ENCODE results near the gene PADI6.
A peak's percentile ranks its signal among the peaks of the same experiment; 100 is the strongest.
"Not testable (repeated sequence)": the region's sequence is repeated elsewhere in the genome, so short reads cannot be mapped to it uniquely, and the experiment has no call there.

PADI6 gene

DNA sequence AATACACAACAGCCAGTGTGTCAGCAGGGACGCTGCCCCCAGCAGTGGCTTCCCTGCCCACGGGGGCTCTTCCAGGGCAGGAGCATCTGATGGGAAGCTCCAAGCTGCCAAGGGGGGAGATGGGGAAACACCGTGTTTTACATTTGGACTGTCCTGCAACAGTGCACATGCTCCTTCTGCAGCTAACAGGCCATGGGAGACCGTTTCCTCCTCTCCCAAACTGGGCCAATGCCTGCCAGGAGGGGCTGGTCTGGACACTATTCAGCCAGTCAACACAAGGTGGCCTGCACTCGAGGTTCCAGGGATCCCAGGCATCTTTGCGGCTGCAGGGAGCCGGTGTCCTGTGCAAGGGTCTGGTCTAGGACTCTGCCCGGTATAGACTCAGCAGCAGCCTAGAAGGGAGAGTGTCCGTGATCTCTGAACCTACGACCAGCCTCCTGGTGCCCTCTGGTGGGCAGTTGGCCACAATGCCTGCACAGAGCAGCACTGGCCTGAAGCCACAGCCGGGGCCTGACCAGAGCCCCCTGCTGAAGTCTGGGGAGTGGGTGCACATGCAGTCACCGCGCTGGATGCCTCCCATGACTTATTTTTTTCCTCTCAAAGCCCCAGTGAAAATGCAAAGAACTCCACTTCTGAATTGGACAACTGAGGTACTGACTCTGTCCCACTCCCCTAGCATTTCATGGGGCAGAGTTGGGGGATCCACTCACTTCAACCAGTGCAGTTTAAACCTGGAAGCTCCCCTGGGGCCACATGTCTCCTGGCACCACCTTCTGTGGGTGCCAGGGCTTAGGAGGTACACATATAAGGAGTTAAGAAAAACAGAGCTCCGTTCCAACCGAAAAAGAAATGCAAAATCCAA is 34.1 kb downstream of the PADI6 start:
- DNase-seq: peak; percentile 22 to 80

DNA sequence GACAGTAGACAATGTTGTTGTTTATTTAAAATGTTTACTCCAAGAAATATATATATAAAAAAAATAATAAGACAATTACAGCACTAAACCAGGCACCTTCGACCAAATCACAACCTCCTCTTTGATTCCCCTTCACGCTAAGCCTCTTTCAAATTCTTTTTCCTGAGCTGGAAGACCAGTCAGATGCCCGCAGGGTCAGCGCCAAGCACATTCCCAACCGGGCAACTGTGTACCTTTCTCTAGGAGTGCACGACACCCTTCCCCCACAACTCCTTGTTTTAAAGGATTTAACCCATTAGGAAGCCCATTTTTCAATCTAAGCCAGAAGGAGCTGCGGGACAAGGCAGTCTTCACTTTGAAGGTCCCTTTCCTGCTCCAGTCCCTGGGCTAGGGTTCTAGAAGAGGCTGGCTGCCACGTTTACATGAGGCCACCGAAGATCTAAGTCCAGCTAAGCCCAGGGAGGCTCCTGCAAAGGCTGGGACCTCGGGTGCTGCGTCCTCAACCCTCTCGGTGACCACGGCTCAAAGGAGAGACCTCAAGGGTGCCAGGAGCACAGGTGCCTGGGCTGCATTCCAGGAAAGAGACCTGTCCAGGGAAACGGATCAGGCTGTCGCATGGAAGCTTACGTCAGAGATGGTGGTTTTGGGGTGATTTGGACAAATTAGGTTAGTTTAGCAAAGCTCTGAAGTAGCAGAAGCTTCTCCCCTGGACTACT is 34.9 kb downstream of the PADI6 start:
- not testable (repeated sequence) for DNase-seq

DNA sequence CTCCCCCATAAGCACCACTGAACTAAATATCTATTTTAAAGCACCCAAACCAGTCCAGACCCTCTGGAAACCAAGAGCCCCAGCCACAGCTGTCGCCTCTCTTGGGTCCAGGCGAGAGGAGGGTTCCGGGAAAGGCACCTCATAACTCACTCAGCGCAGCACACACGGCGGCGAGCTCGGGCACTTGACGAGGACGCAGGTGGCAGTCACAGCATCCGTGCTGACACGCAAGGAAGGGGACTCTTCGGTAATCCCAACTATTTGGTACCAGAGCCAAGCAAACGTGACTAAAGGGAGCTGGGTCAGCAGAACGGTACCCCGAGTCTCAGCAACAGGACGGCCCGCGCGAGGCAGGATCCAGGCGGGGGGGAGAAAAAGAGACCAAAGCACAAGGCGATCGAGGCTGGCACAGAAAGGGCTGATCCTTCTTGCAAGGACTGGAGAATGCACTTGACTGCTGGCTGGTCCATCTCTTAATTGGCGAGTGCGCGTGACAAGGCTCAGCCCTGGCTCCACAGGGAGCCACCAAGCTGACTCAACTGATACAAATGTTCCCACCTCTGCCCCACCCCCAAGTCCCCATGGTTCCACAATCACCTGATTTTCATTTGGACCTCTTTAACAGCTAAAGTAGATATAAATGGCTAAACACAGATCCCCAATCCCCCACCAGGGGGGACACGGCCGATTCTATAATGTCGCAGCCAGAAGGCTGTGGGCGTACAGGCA is 36.0 kb downstream of the PADI6 start:
- not testable (repeated sequence) for DNase-seq

DNA sequence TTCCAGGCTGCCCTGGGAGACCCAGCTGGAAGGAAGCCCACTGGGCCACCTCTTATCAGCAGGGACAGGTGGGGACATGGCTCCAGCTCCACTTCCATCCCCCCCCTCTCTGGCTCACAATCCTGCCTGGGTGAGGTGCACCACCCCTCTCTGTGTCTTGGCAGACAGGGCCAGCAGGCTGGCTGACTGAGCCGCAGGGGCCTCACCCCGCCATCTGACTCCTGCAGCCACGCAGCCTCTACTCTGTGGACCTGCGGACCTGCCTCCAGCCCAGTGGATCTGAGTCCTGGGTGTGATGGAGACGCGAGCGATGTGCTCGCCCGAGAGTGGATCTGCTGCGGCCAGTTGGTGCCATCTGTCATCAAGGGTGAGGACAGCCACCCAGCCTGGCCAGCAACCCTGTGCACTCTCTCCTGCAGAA is 37.4 kb downstream of the PADI6 start:
- no peak for DNase-seq

DNA sequence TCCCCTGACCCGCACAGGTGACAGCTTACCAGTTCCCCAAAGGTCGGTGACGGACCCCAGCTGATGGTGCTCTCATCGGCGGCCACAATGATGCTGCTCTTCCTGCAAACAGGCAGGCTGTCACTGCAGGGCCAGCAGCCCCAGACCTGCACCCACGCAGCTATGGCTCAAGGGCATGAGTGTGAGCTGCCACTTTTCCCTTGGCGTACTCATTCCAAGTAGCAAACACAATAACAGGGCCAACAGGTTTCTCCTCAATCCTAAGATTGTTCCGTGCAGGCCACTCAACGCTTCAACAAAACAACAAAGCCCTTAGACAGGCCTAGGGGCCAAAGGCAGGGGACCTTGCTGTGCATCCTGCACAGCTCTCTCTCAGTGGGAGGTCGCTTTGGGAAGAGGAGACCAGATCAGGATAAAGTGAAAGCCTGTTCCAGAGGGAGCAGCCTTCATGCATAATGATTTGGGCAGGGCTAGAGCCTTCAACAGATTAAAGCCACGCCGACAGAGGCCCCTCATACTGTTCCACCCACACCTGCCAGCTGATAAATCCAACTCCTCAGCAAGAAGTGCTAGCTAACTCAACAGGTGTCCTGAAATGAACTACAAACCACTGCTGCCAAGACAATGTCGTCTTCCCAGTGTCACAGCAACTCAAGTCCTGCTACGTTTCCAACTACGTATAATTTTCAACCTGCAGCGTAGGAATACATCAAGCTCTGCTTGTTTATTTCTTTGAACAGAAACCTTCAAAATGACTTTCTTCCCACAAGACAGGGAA is 40.3 kb downstream of the PADI6 start:
- no peak for DNase-seq

DNA sequence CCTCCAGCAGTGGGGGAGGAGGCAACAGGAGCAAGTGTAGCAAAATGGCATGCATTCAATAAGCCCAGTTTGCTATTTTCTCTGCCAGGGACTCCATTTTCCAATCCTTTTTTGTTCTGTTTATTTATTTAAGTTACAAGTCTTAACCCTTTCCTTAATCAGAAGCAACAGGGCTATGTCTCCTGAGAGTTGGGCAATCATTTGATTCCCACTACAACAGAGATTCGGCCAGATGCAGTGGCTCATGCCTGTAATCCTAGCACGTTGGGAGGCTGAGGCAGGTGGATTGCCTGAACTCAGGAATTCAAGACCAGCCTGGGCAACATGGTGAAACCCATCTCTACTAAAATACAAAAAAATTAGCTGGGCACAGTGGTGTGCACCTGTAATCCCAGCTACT is 42.0 kb downstream of the PADI6 start:
- DNase-seq: no peak

DNA sequence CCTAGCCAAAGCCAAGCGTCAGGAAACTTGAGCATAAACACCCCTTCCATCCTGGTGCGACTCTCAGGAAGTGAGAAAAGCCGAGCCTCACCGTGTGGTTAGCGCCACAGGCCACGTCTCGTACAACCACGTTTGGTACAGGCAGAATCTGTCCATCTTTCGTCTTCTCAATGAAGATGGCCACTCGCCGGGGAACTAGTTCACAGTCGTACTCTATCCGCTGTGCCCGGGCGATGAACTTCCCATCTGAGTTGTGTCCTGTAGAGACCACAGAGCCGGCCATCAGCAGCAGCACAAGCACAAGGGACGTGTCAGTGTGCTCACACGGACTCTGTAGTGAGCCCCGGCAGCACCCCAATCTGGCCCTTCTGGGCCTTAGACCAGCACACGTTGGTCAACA is 44.4 kb downstream of the PADI6 start:
- DNase-seq: no peak

DNA sequence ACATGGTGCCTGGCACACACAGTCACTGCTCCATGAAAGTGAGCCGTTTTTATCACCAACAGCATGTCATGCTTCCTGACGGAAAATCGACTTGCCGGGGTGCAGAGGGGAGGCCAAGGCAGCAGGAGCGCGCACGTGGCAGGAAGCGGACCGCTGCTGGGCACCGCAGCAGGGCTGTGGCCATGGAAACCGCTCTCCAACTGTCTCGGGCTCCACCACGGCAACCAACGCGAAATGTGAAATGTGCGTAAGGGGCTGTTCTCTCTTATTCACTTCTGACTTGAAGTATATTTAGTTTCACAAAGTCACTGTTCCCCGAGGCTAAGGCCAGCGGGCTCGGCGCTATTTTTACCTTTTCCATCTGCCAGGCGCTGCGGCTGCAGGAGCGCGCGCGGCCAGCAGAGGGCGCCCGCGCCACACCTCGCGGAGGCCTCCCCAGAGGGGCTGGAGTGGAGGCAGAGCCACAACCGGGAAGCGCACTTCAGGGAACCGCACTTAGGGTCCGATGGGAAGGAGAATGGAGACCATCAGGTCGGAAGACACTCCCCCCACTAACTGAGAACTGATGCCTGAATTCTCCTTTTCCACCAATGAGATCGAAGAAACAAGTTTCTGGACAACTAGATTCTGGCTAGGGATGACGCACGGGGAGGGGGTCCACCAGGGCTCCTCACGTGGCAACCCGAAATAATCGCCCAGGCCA is 47.8 kb downstream of the PADI6 start:
- DNase-seq: peak; percentile 25 to 77

DNA sequence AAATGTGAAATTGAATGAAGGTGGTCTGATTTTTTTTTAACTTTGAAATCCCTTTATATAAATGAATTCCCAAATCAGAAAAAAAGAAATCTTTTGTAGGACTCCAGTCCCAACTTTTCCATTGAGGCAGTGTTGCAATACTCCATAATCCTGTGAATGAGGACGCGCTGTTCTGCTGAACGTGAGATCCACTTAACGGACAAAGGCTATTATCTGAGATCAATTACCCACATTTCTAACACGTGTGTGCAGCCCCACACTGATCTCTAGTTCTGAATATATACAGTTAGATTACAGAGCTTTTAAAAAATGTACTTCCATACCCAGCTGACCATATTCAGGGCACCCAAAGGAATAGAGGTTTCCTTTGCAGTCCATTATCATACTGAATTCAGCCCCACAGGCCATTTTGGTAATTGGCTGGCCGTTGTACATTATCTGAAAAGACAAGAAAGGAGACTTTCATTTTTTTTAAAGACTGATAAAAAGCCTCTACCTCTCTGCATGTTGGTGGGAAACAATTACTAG is 48.5 kb downstream of the PADI6 start:
- DNase-seq: no peak

DNA sequence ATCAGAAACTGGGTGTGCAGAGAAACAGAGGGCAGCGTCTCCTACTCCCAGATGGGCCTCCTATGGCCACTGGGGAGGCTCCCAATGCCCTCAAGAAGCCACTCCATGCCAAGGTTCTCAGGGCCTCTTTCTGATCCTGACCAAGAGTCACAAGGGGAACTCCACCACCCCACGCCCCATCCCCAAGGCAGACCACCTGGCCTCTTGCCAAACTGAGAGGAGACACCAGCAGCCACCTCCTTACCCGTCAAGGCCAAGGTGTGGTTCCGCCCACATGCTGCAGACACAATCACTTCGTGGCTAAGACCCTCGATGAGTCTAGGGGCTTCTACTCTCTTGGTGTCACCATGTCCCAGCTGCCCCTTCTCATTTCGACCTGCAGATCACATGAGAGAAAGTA is 50.5 kb downstream of the PADI6 start:
- DNase-seq: no peak

DNA sequence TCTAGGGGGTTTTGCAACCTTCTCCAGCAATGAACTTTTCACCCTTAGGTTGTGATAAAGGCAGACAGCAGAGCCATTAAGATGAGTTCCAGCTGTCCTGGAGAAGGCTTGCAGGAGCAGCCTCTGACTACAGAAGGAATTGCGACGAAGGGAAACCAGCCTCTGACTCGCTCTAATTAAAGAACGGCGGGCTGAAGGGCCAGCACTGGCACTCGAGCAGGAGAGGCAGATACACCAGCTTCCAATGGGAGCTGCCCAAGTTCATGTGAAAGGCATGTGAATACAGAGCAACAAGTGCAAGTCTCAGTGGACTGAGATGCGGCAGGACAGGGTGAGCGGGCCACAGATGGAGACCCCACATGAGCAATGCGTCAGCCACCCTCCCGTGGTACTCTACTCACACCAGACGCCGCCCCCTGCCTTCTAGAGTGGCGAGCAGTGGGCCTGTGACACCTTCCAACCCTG is 51.8 kb downstream of the PADI6 start:
- DNase-seq: no peak

DNA sequence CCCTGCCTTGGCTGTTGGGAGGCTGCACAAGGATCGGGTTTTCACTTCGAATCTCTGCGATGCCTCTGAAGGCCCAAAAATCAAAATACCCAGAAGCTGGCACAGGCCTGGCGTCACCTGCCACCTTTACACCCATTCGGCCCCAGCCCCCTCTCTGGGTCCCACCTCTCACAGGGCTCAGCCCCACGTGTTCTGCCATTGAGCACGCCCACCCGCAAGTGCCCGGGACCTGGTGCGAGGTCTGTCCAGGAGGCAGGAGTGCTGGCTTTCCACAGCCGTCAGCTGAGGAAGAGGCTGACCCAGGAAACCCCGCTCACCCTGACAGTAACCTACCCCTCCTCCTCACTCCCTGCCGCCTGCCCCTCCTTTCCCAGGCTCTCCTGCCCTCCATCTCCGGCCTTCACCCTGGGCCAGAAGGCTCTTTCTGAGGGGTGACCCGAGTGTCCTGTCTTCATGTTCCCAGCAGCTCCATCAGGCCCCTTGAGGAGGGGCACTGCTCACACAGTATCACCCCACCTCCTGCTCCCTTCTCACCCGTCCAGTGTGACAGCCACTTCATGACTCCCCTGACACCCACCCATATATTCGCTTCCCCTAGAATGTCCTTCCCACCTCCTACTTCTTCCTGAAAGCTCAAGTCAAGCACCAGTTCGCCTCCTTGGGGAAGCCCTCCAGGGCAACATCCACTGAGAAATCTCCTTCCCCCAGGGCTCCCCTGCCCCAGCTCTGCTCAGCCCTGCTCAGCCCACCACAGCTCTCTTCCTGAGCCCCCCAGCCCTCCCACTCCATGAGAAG is 54.0 kb downstream of the PADI6 start:
- peak; percentile 43 to 79 for DNase-seq

DNA sequence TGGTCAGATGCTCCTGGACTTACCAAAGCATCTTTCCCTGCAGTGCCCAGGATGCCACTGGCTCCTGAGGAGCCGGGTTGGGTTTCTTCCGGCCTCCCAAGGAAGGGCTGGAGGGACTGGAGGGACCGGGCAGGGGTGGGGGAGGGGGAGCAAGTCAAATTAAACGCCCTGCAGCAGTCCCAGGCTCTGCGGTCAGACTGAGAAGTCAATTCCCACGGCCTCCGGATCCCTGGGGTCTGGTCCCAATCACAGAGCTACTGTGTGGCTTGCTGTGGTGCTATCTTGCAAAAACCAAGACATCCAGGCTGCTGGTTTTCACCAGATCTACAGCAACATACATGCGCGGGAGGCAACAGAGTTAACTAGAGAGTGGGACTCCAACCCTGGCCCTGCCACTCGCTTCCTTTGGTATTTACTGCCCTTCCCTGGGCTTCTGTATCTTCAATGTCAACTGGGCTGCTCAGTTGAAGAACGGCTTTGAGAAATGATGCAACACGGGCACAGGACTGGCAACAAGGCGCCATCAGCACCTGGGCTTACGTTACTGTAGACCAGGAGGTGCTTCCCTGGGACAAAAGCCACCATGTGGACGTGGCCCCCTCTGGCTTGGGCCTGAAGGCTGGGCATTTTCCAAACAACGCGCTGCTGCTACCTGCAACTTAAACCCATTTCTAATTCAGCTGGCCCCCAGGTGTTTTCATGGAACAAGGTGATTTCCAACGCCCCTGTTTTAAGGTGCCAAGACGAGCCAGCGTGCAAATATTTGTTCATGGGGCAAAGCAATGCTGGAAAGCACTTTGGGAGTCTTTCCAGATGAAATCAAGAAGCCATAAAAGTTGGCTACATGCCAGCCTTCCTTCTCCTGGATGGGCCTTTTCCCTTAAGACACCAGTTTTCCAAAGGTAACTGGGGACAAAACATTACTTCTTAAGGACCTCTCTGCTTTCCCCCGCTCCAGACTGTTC is 56.0 kb downstream of the PADI6 start:
- no peak for DNase-seq

DNA sequence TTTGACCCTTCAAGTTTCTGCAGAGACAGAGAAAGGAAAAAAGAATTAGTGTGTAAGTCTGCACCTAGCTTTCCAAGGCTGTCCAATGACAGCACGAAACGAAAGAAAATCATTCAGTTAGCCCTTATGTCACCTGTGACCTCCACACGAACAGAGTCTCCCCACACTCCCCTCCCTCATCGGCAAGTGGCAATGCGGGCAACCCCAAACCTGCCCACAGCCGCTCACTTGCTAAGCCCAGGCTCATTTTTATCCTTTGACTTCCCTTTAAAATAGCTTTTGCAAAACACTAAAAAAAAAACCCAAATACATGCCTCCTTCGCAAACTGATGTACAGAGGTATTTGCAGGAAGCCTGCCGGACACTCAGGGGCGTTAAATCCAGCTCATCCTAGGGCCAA is 57.2 kb downstream of the PADI6 start:
- DNase-seq: no peak

DNA sequence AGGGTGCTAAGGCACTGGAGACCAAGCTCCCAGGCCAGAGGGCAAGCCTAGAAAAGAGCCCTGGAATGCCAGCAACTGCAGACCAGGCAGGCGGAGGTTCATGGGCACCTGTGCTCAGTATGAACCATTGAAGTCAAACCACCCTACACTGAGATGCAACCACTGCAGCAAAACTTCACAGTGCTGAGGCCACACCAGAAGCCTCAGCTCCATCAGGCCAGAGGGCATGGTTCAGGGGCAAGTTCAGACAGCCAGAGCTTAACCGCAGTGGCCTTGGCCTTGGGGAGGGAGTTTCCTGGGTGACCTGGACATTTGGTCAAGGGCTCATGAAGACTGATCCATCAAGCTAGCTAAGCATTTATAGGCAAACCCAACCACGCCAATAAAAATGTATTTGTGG is 60.4 kb downstream of the PADI6 start:
- no peak for DNase-seq

DNA sequence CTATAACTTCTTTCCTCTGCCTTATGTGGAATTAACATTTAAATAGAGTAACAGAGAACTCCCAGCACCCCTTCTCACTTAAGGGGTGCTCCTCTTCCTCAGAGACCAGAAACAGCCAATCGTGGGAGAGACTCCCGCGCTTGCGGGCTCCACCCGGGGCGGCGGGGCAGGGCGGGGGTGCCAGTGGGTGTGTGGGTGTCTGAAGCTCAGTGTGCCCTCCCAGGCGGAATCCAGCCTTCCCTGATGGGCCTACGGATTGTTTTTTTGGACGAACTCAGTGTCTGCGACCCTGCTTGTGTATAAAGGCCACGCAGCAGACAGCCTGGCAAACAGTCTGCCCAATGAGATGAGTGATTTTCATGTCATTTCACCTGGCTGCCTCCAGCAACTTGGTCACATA is 61.3 kb downstream of the PADI6 start:
- DNase-seq: no peak

DNA sequence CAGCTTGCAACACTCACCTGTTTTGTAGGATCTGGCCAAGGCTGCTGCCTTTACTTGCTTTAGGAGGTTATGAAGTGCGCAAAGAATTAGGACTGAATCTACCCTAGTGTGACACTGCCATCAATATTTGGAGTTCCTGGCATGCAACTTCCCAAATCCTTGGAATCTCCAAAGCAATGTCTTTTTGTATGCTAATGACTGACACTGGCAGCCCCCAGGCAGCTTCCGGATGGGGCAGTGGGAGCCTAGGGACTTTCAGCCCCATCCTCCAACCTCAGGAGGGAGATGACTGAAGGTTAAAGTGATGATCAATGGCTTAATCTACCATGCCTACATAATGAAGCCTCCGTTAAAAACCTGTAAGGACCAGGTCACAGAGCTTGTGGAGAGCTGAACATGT is 62.0 kb downstream of the PADI6 start:
- no peak for DNase-seq

DNA sequence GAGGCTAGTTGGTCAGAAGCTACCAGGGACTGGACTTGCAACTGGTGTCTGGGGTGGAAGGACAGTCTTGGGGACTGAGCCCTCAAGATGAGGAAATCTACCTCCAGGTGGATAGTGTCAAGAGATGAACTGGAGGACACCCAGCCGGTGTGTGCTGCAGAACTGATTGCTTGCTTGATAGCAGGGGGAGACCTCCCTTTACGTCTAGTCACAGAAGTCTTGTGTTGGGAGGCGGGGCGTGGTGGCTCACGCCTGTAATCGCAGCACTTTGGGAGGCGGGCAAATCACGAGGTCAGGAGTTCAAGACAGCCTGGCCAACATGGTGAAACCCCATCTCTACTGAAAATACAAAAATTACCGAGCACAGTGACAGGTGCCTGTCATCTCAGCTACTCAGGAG is 62.6 kb downstream of the PADI6 start:
- no peak for DNase-seq

DNA sequence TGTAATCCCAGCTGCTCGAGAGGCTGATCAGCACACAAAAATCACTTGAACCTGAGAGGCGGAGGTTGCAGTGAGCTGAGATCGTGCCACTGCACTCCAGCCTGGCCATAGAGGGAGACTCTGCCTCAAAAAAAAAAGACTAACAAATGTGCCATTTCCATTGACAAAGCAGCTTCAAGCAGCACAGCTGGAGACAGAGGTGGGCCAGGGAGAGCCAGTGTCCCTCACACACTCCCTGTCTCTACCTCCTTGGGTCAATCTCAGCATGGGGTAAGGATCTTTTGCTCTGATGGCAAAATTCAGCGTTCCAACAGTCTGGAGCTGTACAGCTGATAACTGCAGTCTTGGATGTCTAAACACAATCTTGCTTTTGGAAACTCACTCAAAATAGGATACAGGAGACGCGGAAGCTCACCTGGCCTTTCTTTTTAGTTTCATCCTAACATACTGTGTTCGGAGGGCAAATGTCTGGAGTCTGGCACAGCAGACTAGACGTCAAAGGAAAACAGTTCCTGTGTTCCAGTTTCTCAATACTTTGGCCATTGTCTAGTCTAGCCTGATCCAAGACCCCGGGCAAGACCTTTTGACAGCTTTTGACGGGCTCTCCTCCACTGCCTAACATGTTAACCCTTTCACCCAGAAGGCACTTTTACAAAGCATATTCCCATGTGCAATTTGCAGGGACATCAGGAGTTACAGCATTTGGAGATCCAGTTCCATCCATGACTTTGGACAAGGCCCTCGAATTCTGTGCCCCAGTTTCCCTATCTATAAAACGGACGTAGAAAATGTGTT is 64.6 kb downstream of the PADI6 start:
- no peak for DNase-seq
